Measurements from ENCODE around the gene KRT6A. TPM values are rescaled to one million over a fixed set of nuclear protein-coding genes. Genes with fewer than 3 reads are reported as not detected.
"Not testable (repeated sequence)": the region's sequence is repeated elsewhere in the genome, so short reads cannot be mapped to it uniquely, and the experiment has no call there.

KRT6A gene
- total RNA-seq, 1 donor from 2014 or later = 1.6 TPM

- H3K9me3 ChIP-seq (ENCODE audit: control insufficient read depth in 3 of 3, low read length in 3 of 3) = no peaks in the 10 kb centered on the region
- H3K9ac ChIP-seq (ENCODE audit: low read depth in 1 of 3, low read length in 3 of 3) = no peak overlapping the region
- no peak overlapping the region for H3K4me3 ChIP-seq (ENCODE audit: low read length in 3 of 3)
- H3K4me1 ChIP-seq (ENCODE audit: control insufficient read depth in 3 of 3, insufficient read depth in 3 of 3, low read length in 3 of 3) = peaks cover 0 to 3% (median 0%) of the 10 kb centered on the region in 3 donors
- peaks cover 11 to 19% (median 12%) of the 10 kb centered on the region in 3 donors for H3K27me3 ChIP-seq (ENCODE audit: control insufficient read depth in 3 of 3, insufficient read depth in 3 of 3, low read length in 3 of 3)
- no peak overlapping the region for H3K27ac ChIP-seq (ENCODE audit: low read depth, low read length)
- no peaks in the 10 kb centered on the region for H3K36me3 ChIP-seq (ENCODE audit: control insufficient read depth in 3 of 3, insufficient read depth in 3 of 3, low read length in 3 of 3)
Measured at GRCh38 chr12:52494518-52494917, 1.5 kb upstream of the KRT6A start.

GRCh38 chr12:52494100-52494499 lies 1.0 kb upstream of the KRT6A start:
- H3K27me3 ChIP-seq (ENCODE audit: control insufficient read depth in 3 of 3, insufficient read depth in 3 of 3, low read length in 3 of 3) = peaks cover 11 to 20% (median 12%) of the 10 kb centered on the region in 3 donors
- no peaks in the 10 kb centered on the region for H3K36me3 ChIP-seq (ENCODE audit: control insufficient read depth in 3 of 3, insufficient read depth in 3 of 3, low read length in 3 of 3)
- H3K9ac ChIP-seq (ENCODE audit: low read depth in 1 of 3, low read length in 3 of 3) = no peak overlapping the region
- peaks cover 0 to 3% (median 0%) of the 10 kb centered on the region in 3 donors for H3K4me1 ChIP-seq (ENCODE audit: control insufficient read depth in 3 of 3, insufficient read depth in 3 of 3, low read length in 3 of 3)
- H3K27ac ChIP-seq (ENCODE audit: low read depth, low read length) = no peak overlapping the region
- H3K4me3 ChIP-seq (ENCODE audit: low read length in 3 of 3) = no peak overlapping the region
- no peaks in the 10 kb centered on the region for H3K9me3 ChIP-seq (ENCODE audit: control insufficient read depth in 3 of 3, low read length in 3 of 3)

DNA sequence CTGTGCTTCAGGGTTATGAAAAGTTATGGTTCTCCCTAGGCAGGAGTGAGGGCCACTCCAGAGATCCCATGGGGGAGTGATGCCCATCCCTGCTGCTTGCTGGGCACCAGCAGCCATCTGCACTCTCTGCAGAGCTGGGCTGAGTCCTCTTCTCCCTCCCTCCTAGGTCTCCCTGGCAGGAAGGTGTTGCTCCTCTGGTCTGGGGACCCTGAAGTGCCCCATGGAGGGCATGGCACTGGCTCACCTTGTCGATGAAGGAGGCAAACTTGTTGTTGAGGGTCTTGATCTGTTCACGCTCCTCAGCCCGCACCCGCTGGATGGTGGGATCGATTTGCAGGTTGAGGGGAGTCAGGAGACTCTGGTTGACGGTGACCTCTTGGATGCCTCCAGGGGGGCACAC lies 652 bp downstream of the KRT6A start:
- peaks cover 8 to 20% (median 15%) of the 10 kb centered on the region in 3 donors for H3K27me3 ChIP-seq (ENCODE audit: control insufficient read depth in 3 of 3, insufficient read depth in 3 of 3, low read length in 3 of 3)

GRCh38 chr12:52491495-52491894 lies 1.6 kb downstream of the KRT6A start:
- H3K27me3 ChIP-seq (ENCODE audit: control insufficient read depth in 3 of 3, insufficient read depth in 3 of 3, low read length in 3 of 3) = peaks cover 8 to 22% (median 15%) of the 10 kb centered on the region in 3 donors
- H3K4me1 ChIP-seq (ENCODE audit: control insufficient read depth in 3 of 3, insufficient read depth in 3 of 3, low read length in 3 of 3) = not testable (repeated sequence)

More for the DNA sequence above, 652 bp downstream of the KRT6A start:
- H3K9me3 ChIP-seq (ENCODE audit: control insufficient read depth in 3 of 3, low read length in 3 of 3); H3K27ac ChIP-seq (ENCODE audit: low read depth, low read length); H3K4me3 ChIP-seq (ENCODE audit: low read length in 3 of 3); H3K36me3 ChIP-seq (ENCODE audit: control insufficient read depth in 3 of 3, insufficient read depth in 3 of 3, low read length in 3 of 3); H3K4me1 ChIP-seq (ENCODE audit: control insufficient read depth in 3 of 3, insufficient read depth in 3 of 3, low read length in 3 of 3); H3K9ac ChIP-seq (ENCODE audit: low read depth in 1 of 3, low read length in 3 of 3): not testable (repeated sequence)

GRCh38 chr12:52488736-52489135 lies 4.3 kb downstream of the KRT6A start:
- no peaks in the 10 kb centered on the region for H3K4me1 ChIP-seq (ENCODE audit: control insufficient read depth in 3 of 3, insufficient read depth in 3 of 3, low read length in 3 of 3)
- H3K27me3 ChIP-seq (ENCODE audit: control insufficient read depth in 3 of 3, insufficient read depth in 3 of 3, low read length in 3 of 3) = peaks cover 8 to 19% (median 10%) of the 10 kb centered on the region in 3 donors
- H3K9me3 ChIP-seq (ENCODE audit: control insufficient read depth in 3 of 3, low read length in 3 of 3) = no peaks in the 10 kb centered on the region
- no peak overlapping the region for H3K9ac ChIP-seq (ENCODE audit: low read depth in 1 of 3, low read length in 3 of 3)
- no peaks in the 10 kb centered on the region for H3K36me3 ChIP-seq (ENCODE audit: control insufficient read depth in 3 of 3, insufficient read depth in 3 of 3, low read length in 3 of 3)
- H3K27ac ChIP-seq (ENCODE audit: low read depth, low read length) = no peak overlapping the region
- no peak overlapping the region for H3K4me3 ChIP-seq (ENCODE audit: low read length in 3 of 3)

More at GRCh38 chr12:52491495-52491894, 1.6 kb downstream of the KRT6A start:
- H3K36me3 ChIP-seq (ENCODE audit: control insufficient read depth in 3 of 3, insufficient read depth in 3 of 3, low read length in 3 of 3); H3K4me3 ChIP-seq (ENCODE audit: low read length in 3 of 3); H3K9me3 ChIP-seq (ENCODE audit: control insufficient read depth in 3 of 3, low read length in 3 of 3); H3K9ac ChIP-seq (ENCODE audit: low read depth in 1 of 3, low read length in 3 of 3); H3K27ac ChIP-seq (ENCODE audit: low read depth, low read length): not testable (repeated sequence)

GRCh38 chr12:52487744-52488443 lies 5.2 kb downstream of the KRT6A start:
- not testable (repeated sequence) for H3K36me3 ChIP-seq (ENCODE audit: control insufficient read depth in 3 of 3, insufficient read depth in 3 of 3, low read length in 3 of 3); H3K9me3 ChIP-seq (ENCODE audit: control insufficient read depth in 3 of 3, low read length in 3 of 3); H3K4me1 ChIP-seq (ENCODE audit: control insufficient read depth in 3 of 3, insufficient read depth in 3 of 3, low read length in 3 of 3); H3K9ac ChIP-seq (ENCODE audit: low read depth in 1 of 3, low read length in 3 of 3); H3K27ac ChIP-seq (ENCODE audit: low read depth, low read length); H3K4me3 ChIP-seq (ENCODE audit: low read length in 3 of 3)
- H3K27me3 ChIP-seq (ENCODE audit: control insufficient read depth in 3 of 3, insufficient read depth in 3 of 3, low read length in 3 of 3) = peaks cover 8 to 12% (median 10%) of the 10 kb centered on the region in 3 donors

DNA sequence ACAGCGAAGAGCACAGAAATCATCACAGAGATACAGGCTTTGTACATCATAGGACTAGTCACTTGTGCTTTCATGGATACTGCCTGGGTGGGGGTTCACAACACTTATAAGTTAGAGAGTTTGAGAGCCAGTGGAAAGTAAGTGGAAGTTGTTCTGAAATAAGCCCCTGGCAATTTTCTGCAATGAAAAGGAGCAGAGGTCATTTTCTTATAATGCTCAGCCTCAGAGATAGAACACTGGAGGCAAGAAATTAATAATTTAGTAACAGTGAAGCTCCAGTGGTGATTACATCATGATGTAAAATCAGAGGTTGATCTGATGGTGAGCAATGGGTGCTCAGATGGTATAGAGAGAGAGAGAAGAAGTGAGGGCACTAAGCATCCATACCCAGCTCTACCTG lies 5.8 kb downstream of the KRT6A start:
- Histone ChIP-seq H3K27ac (ENCODE audit: low read depth, low read length) (no peak overlapping the region), H3K27me3 (ENCODE audit: control insufficient read depth in 3 of 3, insufficient read depth in 3 of 3, low read length in 3 of 3) (peaks cover 6 to 12% (median 10%) of the 10 kb centered on the region in 3 donors), H3K4me1 (ENCODE audit: control insufficient read depth in 3 of 3, insufficient read depth in 3 of 3, low read length in 3 of 3) (no peaks in the 10 kb centered on the region), H3K36me3 (ENCODE audit: control insufficient read depth in 3 of 3, insufficient read depth in 3 of 3, low read length in 3 of 3) (no peaks in the 10 kb centered on the region), H3K4me3 (ENCODE audit: low read length in 3 of 3) (no peak overlapping the region), H3K9me3 (ENCODE audit: control insufficient read depth in 3 of 3, low read length in 3 of 3) (no peaks in the 10 kb centered on the region), H3K9ac (ENCODE audit: low read depth in 1 of 3, low read length in 3 of 3) (no peak overlapping the region)

DNA sequence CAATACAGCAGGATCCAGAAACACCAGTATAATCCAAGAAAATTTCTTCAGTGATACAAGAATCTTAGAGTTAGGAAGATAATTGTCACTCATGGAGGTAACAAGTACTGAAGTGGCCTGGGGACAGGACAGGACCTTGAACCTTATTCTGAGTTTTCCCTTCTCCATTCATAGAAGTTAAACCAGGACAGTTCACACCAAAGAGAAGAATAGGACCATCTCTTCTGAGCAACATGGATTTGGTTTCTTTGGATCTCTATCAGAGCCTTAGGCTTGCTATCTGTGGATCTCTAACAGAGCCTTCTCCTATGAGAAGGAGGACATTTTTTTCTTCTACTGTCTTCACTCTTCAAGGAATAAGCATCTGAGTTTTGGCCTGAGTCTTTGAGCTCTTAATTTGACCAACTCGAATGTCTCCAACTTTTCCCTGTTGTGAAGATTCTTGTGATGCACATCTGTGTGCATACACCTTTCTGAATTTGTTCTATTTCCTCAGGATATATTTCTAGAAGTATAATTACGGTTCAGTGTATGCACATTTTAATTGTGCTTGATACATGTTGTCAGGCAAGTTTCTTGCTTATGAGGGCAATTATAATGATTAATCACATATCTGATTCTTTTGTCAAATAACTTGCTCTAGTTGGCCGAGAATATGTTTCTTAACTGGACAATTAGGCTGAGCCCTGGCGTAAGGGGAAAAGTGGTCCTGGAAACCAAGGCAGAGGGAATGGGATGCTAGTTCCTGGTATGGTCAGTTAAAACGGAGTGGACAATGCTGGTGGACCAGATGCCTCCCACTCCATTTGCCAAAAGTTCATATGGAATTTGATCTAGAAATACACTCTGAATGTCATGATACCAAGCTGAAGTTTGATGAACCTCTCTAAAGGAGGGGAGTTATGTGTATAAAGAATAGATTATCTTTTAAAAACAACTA lies 6.6 kb downstream of the KRT6A start:
- Histone ChIP-seq H3K9me3 (ENCODE audit: control insufficient read depth in 3 of 3, low read length in 3 of 3) (no peaks in the 10 kb centered on the region), H3K27me3 (ENCODE audit: control insufficient read depth in 3 of 3, insufficient read depth in 3 of 3, low read length in 3 of 3) (peaks cover under 1 to 8% (median 8%) of the 10 kb centered on the region in 3 donors), H3K27ac (ENCODE audit: low read depth, low read length) (no peak overlapping the region), H3K36me3 (ENCODE audit: control insufficient read depth in 3 of 3, insufficient read depth in 3 of 3, low read length in 3 of 3) (no peaks in the 10 kb centered on the region), H3K4me3 (ENCODE audit: low read length in 3 of 3) (no peak overlapping the region), H3K9ac (ENCODE audit: low read depth in 1 of 3, low read length in 3 of 3) (no peak overlapping the region), H3K4me1 (ENCODE audit: control insufficient read depth in 3 of 3, insufficient read depth in 3 of 3, low read length in 3 of 3) (no peaks in the 10 kb centered on the region)

GRCh38 chr12:52480073-52480472 lies 13.0 kb downstream of the KRT6A start:
- Histone ChIP-seq H3K4me3 (ENCODE audit: low read length in 3 of 3) (no peak overlapping the region), H3K4me1 (ENCODE audit: control insufficient read depth in 3 of 3, insufficient read depth in 3 of 3, low read length in 3 of 3) (no peaks in the 10 kb centered on the region), H3K27ac (ENCODE audit: low read depth, low read length) (no peak overlapping the region), H3K36me3 (ENCODE audit: control insufficient read depth in 3 of 3, insufficient read depth in 3 of 3, low read length in 3 of 3) (no peaks in the 10 kb centered on the region), H3K9me3 (ENCODE audit: control insufficient read depth in 3 of 3, low read length in 3 of 3) (no peaks in the 10 kb centered on the region), H3K9ac (ENCODE audit: low read depth in 1 of 3, low read length in 3 of 3) (no peak overlapping the region), H3K27me3 (ENCODE audit: control insufficient read depth in 3 of 3, insufficient read depth in 3 of 3, low read length in 3 of 3) (peaks cover 0 to 5% (median 0%) of the 10 kb centered on the region in 3 donors)

GRCh38 chr12:52477651-52478050 lies 15.4 kb downstream of the KRT6A start:
- H3K9ac ChIP-seq (ENCODE audit: low read depth in 1 of 3, low read length in 3 of 3) = no peak overlapping the region
- no peak overlapping the region for H3K27ac ChIP-seq (ENCODE audit: low read depth, low read length)
- H3K27me3 ChIP-seq (ENCODE audit: control insufficient read depth in 3 of 3, insufficient read depth in 3 of 3, low read length in 3 of 3) = peaks cover 0 to 8% (median 0%) of the 10 kb centered on the region in 3 donors

More at GRCh38 chr12:52477651-52478050, 15.4 kb downstream of the KRT6A start:
- Histone ChIP-seq H3K36me3 (ENCODE audit: control insufficient read depth in 3 of 3, insufficient read depth in 3 of 3, low read length in 3 of 3) (no peaks in the 10 kb centered on the region), H3K4me1 (ENCODE audit: control insufficient read depth in 3 of 3, insufficient read depth in 3 of 3, low read length in 3 of 3) (no peaks in the 10 kb centered on the region), H3K4me3 (ENCODE audit: low read length in 3 of 3) (no peak overlapping the region), H3K9me3 (ENCODE audit: control insufficient read depth in 3 of 3, low read length in 3 of 3) (no peaks in the 10 kb centered on the region)

Measured in skeletal muscle tissue (tissue), 4 donors.